Cardiac fibroblast (primary cell): ENCODE results near the gene NSMCE1.
A peak's percentile ranks its signal among the peaks of the same experiment; 100 is the strongest.

ENCODE experiments used
- DNase-seq, 2 donors: peaks; one replicate each; pipeline versions ENCODE4 v3.0.0 to v3.0.0-alpha.2; 2010; ENCODE audit warnings: low read depth in 2 of 2
- H3K4me3 ChIP-seq, 2 donors: replicated peaks in 1 of 2; 1 replicate in 1 of 2; 2 replicates in 1 of 2; pipeline ENCODE4 v1.5.1; 2011; ENCODE audit warnings: low read depth in 2 of 2, low read length in 2 of 2, mild to moderate bottlenecking in 2 of 2, moderate library complexity in 1 of 2
- TF ChIP-seq, protein P1 (sequence below): IDR thresholded peaks from one replicate; pipeline ENCODE4 v1.5.1; 2011; ENCODE audit warnings: low read depth, mild to moderate bottlenecking, low read length, inconsistent platforms

Gene NSMCE1

DNA sequence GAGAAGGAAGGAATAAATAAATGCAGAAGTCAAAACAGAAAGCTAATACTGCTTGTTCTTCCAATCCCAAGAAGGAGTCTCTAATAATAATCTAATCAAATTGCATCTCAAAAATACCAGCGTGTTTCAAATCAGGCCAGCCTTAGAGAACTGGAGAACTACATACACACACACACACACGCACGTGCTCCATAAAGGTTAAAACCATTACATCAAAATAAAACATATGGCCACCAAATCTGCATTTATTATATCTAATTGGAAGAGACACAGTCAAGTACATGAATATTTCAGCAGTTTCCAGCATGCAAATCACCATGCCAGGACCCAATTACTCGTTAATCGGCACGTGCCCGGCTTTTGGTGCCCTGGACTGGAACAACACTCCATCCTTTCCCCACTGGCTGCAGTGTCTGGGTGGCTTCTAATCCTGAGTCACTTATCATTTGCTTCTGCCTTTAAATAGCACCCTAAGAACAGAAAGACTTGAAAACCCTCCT, 85.6 kb downstream of the NSMCE1 start:
- no peak for DNase-seq
- H3K4me3 ChIP-seq: no peak overlapping the region
- TF ChIP-seq, protein P1, sequence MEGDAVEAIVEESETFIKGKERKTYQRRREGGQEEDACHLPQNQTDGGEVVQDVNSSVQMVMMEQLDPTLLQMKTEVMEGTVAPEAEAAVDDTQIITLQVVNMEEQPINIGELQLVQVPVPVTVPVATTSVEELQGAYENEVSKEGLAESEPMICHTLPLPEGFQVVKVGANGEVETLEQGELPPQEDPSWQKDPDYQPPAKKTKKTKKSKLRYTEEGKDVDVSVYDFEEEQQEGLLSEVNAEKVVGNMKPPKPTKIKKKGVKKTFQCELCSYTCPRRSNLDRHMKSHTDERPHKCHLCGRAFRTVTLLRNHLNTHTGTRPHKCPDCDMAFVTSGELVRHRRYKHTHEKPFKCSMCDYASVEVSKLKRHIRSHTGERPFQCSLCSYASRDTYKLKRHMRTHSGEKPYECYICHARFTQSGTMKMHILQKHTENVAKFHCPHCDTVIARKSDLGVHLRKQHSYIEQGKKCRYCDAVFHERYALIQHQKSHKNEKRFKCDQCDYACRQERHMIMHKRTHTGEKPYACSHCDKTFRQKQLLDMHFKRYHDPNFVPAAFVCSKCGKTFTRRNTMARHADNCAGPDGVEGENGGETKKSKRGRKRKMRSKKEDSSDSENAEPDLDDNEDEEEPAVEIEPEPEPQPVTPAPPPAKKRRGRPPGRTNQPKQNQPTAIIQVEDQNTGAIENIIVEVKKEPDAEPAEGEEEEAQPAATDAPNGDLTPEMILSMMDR: no peak

DNA sequence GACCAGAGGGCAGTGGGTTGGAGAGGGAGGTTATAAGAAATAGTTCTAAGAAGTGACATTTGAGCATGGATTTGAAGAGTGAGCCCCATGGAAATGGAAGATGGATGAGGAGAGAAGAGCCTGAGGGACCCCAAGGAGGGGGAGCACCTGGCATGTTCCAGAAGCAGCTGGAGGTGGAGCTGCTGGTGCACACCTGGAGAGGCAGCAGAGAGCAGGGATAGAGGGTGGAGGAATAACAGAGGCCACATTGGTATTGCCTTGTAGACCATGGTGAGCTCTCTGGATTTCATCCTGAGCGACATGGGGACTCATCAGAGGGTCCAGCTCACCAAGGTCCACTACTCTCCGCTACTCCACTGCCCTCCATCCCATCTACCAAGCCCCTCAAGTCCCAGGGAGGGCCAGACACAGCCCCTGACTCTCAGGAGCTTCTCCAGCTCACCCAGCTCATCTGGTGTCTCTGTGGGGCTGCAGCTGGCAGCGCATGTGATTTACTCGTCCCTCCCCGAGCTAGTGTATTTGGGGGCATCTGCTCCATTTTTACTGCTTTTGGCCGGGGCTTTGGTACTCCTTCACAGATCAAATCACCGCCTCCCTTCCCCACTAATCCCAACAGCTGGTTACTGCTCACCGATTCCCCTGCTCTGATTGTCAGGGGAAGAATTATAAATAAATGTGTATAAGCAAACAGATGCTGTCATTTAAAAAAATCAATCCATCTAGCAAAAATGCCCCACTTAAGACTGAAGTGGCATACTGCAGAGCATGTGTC, 87.4 kb downstream of the NSMCE1 start:
- H3K4me3 ChIP-seq: no peak overlapping the region
- TF ChIP-seq, protein P1: no peak
- DNase-seq: no peak

DNA sequence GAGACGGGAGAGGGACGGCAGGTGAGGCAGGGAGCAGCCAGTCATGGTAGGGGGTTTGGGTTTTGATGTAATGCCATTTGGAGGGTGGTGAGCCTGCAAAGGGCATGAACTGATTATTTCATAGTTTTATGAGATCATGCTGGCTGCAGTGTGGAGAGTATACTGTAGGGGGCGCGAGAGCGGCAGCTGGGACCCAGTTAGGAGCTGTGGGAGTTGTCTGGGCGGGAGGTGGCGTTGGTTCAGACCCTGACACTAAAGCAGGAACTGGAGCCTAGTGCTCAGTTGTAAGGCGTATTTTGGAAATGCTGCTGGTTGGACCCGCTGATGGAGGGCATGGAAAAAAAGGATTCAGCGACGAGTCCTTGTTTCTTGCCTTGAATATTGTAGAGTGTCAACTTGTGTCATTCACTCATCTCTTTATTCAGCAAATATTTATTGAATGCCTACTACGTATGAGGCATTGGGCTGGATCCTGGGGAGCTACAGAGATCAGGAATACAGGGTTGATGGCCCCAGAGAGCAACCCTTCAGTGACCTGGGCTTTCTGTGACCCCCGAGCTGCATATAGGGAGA, 89.0 kb downstream of the NSMCE1 start:
- peak; percentile 76 to 82 for DNase-seq
- TF ChIP-seq, protein P1: peak; percentile 92
- H3K4me3 ChIP-seq: no peak overlapping the region

DNA sequence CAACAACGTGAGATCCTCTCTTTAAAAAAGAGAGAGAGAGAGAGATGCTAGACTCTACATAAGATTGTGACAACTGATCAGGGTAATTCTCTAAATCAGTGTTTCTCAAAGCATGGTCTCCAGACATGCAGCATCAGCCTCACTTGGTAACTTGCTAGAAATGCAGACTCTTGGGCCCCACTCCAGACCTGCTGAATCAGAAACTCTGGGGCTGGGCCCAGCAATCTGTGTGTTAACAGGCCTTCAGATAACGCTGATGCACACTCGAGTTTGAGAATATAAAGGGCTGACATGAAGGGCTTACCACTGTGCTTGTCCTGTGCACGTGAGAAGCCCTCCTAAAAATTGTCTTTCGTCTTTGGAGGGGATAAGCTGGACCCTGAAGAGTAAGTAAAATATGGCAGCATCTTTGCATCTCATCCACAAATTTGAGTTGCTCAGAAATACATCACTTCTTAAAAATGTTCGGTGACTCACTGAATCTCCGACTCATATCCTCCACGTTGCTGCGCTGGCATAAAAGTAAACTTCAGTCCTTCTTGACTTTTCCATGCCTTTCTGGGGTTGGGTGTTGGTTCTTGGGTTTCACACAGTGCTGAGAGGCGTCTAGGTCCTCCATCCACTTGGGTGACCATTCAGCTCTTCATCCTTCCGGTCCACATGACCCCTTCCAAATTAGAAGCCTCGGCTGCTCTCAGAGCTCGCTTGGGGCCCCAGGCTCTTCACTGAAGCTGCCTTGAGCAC, 91.4 kb downstream of the NSMCE1 start:
- peak; percentile 71 to 92 for DNase-seq
- no peak overlapping the region for H3K4me3 ChIP-seq
- TF ChIP-seq, protein P1: no peak

DNA sequence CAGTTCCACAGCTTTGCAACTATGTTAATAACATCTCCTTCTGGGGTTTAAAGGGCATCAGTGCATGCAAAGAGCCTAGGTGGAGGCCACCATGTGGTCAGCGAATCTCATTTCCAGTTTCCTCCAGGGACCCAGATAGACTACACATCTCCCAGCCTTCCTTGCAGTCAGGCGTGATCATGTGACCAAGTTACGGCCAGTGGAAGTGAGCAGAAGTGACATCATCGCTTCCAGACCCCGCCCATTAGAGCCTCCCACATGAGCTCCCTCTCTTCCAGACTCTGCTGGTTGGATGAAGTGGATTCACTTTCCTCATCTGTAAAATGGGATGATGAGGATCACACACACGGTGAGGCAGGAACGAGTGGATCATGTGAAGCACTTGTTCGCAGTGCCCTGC, 92.7 kb downstream of the NSMCE1 start:
- TF ChIP-seq, protein P1: no peak
- H3K4me3 ChIP-seq: no peak overlapping the region
- DNase-seq: peak in 1 of 2 donors; percentile 10
